Measurements from ENCODE around the gene SLC25A18.
"Not testable (repeated sequence)": the region's sequence is repeated elsewhere in the genome, so short reads cannot be mapped to it uniquely, and the experiment has no call there.

SLC25A18 gene, protein sequence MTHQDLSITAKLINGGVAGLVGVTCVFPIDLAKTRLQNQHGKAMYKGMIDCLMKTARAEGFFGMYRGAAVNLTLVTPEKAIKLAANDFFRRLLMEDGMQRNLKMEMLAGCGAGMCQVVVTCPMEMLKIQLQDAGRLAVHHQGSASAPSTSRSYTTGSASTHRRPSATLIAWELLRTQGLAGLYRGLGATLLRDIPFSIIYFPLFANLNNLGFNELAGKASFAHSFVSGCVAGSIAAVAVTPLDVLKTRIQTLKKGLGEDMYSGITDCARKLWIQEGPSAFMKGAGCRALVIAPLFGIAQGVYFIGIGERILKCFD

DNA sequence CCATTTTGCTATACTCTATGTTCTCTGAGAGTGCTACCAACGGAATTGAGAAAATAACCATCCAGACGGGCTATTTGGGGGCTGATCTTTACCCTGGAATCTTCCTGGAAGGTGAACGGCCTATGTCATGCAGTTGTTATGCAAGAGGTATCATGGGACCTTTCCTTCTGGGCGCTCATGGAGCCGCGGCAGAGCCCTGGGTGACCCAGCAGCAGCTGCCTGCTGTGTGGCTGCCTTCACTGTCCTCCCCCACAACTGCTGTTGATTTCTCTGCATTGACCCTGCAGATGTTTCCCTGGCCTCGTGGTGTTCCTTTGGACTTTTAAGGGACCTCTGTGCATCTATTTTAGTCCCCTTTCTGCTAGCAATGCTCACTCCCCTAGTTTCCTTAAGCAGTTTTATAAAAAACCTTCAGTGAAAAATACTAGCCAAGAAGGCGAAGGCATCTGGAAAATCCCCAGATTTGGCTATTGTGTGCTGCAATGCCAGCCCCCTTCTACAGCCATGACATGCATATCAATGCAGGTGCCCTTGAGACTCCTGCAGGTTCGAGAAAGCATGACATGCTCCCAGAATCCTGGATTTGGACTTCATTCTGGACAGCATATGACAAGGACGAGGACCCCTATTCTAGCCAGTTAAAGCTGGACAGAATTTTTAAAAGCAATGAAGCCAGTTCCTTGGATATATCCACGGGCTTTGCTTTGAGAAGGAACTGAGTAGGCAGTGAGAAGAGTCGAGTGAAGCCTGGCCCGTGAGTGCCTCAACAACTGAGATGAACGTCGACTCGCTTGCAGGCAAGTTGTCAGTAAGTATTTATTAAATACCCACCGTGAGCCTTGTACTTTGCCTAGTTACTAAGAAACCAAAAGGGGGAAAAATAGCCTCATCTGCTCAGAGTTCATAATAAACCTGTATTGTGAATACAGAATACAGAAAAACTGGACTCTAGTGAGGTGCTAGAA, at the start of gene SLC25A18:
SLC25A18 (plus strand) TSS at position 593 of the 965 bp plus-strand sequence. CDS start 16,447 bp downstream, outside the sequence.
- DNase-seq (ENCODE audit: insufficient read length, low spot score) = no peak
- FAIRE-seq = no peak

- DNase-seq (ENCODE audit: insufficient read length, low spot score) = no peak
- no peak for FAIRE-seq
These were observed 49.7 kb upstream of the SLC25A18 start for GRCh38 chr22:17513612-17514011.

- no peak for FAIRE-seq
- no peak for DNase-seq (ENCODE audit: insufficient read length, low spot score)
These were observed 49.2 kb upstream of the SLC25A18 start for GRCh38 chr22:17514084-17514483.

- FAIRE-seq (no peak), DNase-seq (ENCODE audit: insufficient read length, low spot score) (no peak)
These were observed 44.9 kb upstream of the SLC25A18 start for GRCh38 chr22:17518406-17518805.

GRCh38 chr22:17521971-17522370, 41.3 kb upstream of the SLC25A18 start:
- FAIRE-seq; DNase-seq (ENCODE audit: insufficient read length, low spot score): not testable (repeated sequence)

GRCh38 chr22:17523925-17524324, 39.4 kb upstream of the SLC25A18 start:
- no peak for FAIRE-seq

GRCh38 chr22:17536269-17536668, 27.0 kb upstream of the SLC25A18 start:
- DNase-seq (ENCODE audit: insufficient read length, low spot score) = no peak

More at GRCh38 chr22:17523925-17524324, 39.4 kb upstream of the SLC25A18 start:
- DNase-seq (ENCODE audit: insufficient read length, low spot score) = no peak

GRCh38 chr22:17537155-17537554, 26.1 kb upstream of the SLC25A18 start:
- no peak for FAIRE-seq

More at GRCh38 chr22:17536269-17536668, 27.0 kb upstream of the SLC25A18 start:
- no peak for FAIRE-seq

GRCh38 chr22:17540481-17540880, 22.8 kb upstream of the SLC25A18 start:
- FAIRE-seq (no peak), DNase-seq (ENCODE audit: insufficient read length, low spot score) (no peak)

More at GRCh38 chr22:17537155-17537554, 26.1 kb upstream of the SLC25A18 start:
- DNase-seq (ENCODE audit: insufficient read length, low spot score) = no peak

GRCh38 chr22:17541476-17541875, 21.8 kb upstream of the SLC25A18 start:
- DNase-seq (ENCODE audit: insufficient read length, low spot score) (no peak), FAIRE-seq (no peak)

GRCh38 chr22:17542452-17542851, 20.8 kb upstream of the SLC25A18 start:
- FAIRE-seq (no peak), DNase-seq (ENCODE audit: insufficient read length, low spot score) (no peak)

DNA sequence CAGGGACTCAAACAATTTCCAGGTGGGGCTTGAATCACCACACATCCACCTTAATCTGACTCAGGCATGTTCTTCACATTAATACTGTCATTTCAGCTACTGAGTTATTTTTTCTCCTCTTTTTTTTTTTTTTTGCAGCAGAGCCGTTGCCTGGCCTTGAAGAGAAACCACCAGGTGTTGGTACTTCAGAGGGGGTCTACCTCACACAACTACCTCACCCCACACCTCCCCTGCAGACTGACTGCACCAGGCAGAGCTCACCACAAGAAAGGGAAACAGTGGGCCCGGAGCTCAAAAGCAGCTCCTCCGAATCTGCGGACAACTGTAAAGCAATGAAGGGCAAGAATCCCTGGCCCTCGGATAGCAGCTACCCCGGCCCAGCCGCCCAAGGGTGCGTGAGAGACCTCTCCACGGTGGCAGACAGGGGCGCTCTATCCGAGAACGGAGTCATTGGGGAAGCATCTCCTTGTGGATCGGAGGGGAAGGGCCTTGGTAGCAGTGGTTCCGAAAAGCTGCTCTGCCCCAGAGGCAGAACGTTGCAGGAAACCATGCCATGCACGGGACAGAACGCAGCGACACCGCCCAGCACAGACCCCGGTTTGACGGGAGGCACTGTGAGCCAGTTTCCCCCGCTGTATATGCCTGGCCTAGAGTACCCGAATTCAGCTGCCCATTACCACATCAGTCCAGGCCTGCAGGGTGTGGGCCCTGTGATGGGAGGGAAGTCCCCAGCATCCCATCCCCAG, 15.1 kb upstream of the SLC25A18 start:
- DNase-seq (ENCODE audit: insufficient read length, low spot score) (no peak), FAIRE-seq (no peak)

- no peak for DNase-seq (ENCODE audit: insufficient read length, low spot score)
- FAIRE-seq = no peak
These were observed 14.6 kb upstream of the SLC25A18 start for GRCh38 chr22:17548756-17549035.

DNA sequence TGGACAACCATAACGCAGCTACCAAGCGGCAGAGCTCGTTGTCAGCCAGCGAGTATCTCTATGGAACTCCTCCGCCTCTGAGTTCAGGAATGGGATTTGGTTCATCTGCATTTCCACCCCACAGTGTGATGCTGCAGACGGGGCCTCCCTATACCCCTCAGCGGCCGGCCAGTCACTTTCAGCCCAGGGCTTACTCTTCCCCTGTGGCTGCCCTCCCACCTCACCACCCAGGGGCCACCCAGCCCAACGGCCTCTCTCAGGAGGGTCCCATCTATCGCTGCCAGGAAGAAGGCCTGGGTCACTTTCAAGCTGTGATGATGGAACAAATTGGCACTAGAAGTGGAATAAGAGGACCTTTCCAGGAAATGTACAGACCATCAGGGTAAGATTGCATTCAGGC, 14.1 kb upstream of the SLC25A18 start:
- FAIRE-seq = no peak
- no peak for DNase-seq (ENCODE audit: insufficient read length, low spot score)

DNA sequence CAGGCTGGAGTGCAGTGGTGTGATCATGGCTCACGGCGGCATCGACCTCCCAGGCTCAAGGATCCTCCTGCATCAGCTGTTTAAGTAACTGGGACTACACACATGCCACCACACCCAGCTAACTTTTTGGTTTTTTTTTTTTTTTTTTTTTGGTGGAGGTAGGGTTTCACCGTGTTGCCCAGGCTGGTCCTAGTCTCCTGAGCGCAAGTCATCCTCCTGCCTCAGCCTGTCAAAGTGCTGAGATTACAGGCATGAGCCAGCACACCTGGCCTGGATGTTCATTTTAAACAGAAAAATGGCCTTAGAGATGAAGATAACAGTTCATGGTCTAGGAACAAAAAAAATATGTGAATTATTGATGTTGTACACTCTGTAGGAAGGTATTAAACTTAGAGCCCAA, 13.6 kb upstream of the SLC25A18 start:
- DNase-seq (ENCODE audit: insufficient read length, low spot score) (no peak), FAIRE-seq (no peak)

GRCh38 chr22:17552737-17553136, 10.6 kb upstream of the SLC25A18 start:
- FAIRE-seq (no peak), DNase-seq (ENCODE audit: insufficient read length, low spot score) (no peak)

DNA sequence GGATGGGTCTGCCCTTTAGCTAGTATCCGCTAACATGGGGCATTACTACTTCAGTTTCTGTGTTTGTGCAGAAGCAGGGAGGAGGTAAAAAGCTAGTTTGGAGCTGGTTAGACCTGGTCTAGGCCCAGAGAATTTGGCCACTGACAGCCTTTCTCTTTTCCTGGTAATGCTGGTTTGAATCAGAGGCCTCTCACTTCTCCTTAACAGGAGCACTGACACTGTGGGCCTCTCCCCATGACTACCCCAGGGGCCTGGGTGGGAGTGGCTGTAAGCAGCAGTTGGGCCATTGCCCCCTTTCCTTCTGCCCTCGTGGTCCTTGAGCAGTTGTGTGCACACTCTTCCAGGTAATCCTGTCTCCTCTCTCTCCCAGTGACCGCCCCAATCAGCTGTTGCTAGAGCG, 8.5 kb upstream of the SLC25A18 start:
- no peak for DNase-seq (ENCODE audit: insufficient read length, low spot score)
- no peak for FAIRE-seq

GRCh38 chr22:17559188-17559587, 4.1 kb upstream of the SLC25A18 start:
- no peak for FAIRE-seq
- DNase-seq (ENCODE audit: insufficient read length, low spot score) = no peak

DNA sequence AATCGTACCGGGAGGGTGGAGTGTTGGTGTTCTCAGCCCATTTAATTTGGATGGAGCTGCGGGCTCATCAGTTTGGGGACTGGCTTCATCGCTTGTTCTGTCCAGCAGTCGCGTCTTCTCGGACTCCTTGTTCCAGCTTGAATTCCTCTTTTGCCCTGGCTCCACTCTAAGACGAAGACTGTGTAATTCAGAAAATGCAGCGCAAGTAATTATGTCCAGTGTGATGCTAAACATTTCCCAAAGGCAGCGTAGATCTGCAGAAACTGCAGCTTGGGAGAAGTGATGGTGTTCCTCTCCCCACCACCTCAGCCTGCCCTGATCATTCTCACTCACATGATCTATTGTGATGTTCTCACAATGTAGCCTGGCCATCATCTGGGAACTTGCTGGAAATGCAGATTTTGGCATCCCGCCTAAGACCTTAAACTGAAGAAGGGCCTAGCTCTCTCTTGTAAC, 666 bp downstream of the SLC25A18 start:
- DNase-seq (ENCODE audit: insufficient read length, low spot score) (no peak), FAIRE-seq (no peak)

DNA sequence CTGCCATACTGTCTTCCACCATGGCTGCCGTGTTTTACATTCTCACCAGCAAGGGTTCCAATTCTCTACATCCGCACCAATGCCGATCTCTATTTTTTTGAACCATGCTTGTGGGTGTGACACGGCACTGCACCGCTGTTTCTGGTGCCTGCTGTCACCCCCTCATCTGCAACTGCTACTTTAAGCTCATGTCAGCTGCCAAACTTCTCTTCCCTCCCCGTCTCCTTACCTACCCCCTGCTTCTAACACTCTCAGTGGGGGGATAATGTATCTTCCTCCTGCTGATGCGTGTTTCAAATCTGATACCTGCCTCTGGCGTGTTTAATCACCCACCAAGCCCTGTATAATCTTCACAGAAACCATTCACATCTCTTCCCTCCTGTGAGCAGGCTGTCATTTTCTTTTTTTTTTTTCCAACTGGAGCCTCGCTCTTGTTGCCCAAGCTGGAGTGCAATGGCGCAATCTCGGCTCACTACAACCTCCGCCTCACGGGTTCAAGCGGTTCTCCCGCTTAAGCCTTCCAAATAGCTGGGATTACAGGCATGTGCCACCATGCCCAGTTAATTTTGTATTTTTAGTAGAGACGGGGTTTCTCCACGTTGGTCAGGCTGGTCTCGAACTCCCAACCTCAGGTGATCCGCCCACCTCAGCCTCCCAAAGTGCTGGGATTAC, 2.9 kb downstream of the SLC25A18 start:
- not testable (repeated sequence) for DNase-seq (ENCODE audit: insufficient read length, low spot score); FAIRE-seq

Data from HTR-8/SVneo (cell line).